Heart right ventricle (tissue), 16 donors: ENCODE data around the gene ZDHHC7. TPM values are rescaled to one million over a fixed set of nuclear protein-coding genes. Genes with fewer than 3 reads are reported as not detected.

Experiments used
- ATAC-seq, 8 donors: fragments of 200-7000 bp; cut with Tn5 transposase; one replicate each; pipeline ENCODE4 v1.9.1; 2020; ENCODE audit warnings: mild to moderate bottlenecking in 8 of 8, moderate library complexity in 8 of 8, moderate number of reproducible peaks in 1 of 8
- DNase-seq, 2 donors: peaks; one replicate each; pipeline ENCODE4 v3.0.0-alpha.2; 2020
- H3K27ac ChIP-seq, 10 donors: fragments of 200-600 bp; sonication (generic) in 2 of 10; one replicate each; pipeline versions ENCODE4 v1.5.0 to v1.8.0; 2020 to 2022; ENCODE audit warnings: mild to moderate bottlenecking in 3 of 10
- H3K27me3 ChIP-seq, 7 donors: fragments of 200-600 bp; one replicate each; pipeline ENCODE4 v1.8.0; 2021 to 2022; ENCODE audit warnings: mild to moderate bottlenecking in 2 of 7
- H3K36me3 ChIP-seq, 9 donors: fragments of 200-600 bp; sonication (generic) in 1 of 9; one replicate each; pipeline versions ENCODE4 v1.5.0 to v1.8.0; 2020 to 2022; ENCODE audit warnings: mild to moderate bottlenecking in 2 of 9
- H3K4me1 ChIP-seq, 9 donors: fragments of 200-600 bp; sonication (generic) in 1 of 9; one replicate each; pipeline versions ENCODE4 v1.5.0 to v1.8.0; 2020 to 2022; ENCODE audit warnings: mild to moderate bottlenecking in 4 of 9
- H3K4me3 ChIP-seq, 10 donors: fragments of 200-600 bp; sonication (generic) in 2 of 10; one replicate each; pipeline versions ENCODE4 v1.5.0 to v1.8.0; 2020 to 2022; ENCODE audit warnings: mild to moderate bottlenecking in 7 of 10, moderate library complexity in 2 of 10
- H3K9me3 ChIP-seq, 11 donors: fragments of 200-600 bp in 10 of 11; sonication (generic) in 2 of 11; one replicate each; pipeline versions ENCODE4 v1.5.0 to v1.8.0; 2013 to 2022; ENCODE audit warnings: mild to moderate bottlenecking in 2 of 11, control low read depth in 1 of 11, moderate library complexity in 1 of 11
- WGBS, 2 donors: extraction: QIAGEN DNeasy Blood & Tissue Kit; methylation state at CpG; one replicate each; pipeline ENCODE4 v1.1.7; 2013; ENCODE audit warnings: inconsistent platforms in 1 of 2; 5-methylcytosine and 5-hydroxymethylcytosine counted together
- intact Hi-C, 10 donors: fragments of 100-400 bp; cut with DNase I; formaldehyde crosslinking; loops; one replicate each; pipeline versions ENCODE4 v1.11.1 to v1.14.2; 2022
- polyA plus RNA-seq, 2 donors: library from polyadenylated mRNA; stranded (reverse); fragments of 200-250 nt; gene quantifications; one replicate each; pipeline ENCODE4 v1.2.3, GENCODE V29; 2013
- total RNA-seq, 10 donors: library from RNA; stranded (reverse); fragmentation: NEBNext Ultra II Directional in 3 of 10; extraction: Animal tissue kit (Norgen Biotek cat#: 25700) in 3 of 10; gene quantifications; one replicate each; pipeline versions ENCODE4 v1.2.1 to v1.2.4, GENCODE V29; 2021 to 2023
- TF ChIP-seq, protein P1 (sequence below), 9 donors: fragments of 200-600 bp; sonication (generic) in 2 of 9; IDR thresholded peaks; one replicate each; pipeline versions ENCODE4 v1.5.0 to v1.8.0; 2021 to 2022; ENCODE audit warnings: antibody characterized with exemption in 9 of 9, mild to moderate bottlenecking in 5 of 9, moderate library complexity in 1 of 9
- donor health status: Arrhythmogenic right ventricular cardiomyopathy.
- donor health status: ischemic (EF 13 %, LVEDD 7.1; RV severe dilation, severe dysfunction).
- donor health status: healthy with polysubstance abuse.
- donor health status: DM: no; HTN: yes; CAD: no.
- donor health status: DM: no; HTN: no; CAD: no.
- donor health status: ischemic (EF 25% LVEDD 6.9; RV normal size, moderate dysfunction).
- donor health status: ischemic (EF 25% LVEDD 5.7; RV mildly dilated, moderate dysfunction).
- donor health status: healthy.
- donor health status: DM: yes; HTN: yes; CAD: no.
- donor health status: Ischemic cardiomyopathy.
- donor health status: ischemic (EF 35%, LVEDD 5.7; RV mildly dilated, moderate dysfunction).
- donor health status: nonischemic (EF 11% LVEDD 7.7; RV severe dilation, severe dysfunction).
- donor health status: DM: yes; HTN: yes; CAD: no.
- donor health status: PGD.
- donor health status: ischemic (EF 29% LVEDD 5.4; RV normal size, mild dysfunction).
- donor health status: nonischemic (EF 23%, LVEDD 6.1; RV moderate dilation, normal function).

Gene ZDHHC7
- total and polyA plus RNA-seq, 12 donors, result 15.1 to 55.5 (median 41.8) TPM

DNA sequence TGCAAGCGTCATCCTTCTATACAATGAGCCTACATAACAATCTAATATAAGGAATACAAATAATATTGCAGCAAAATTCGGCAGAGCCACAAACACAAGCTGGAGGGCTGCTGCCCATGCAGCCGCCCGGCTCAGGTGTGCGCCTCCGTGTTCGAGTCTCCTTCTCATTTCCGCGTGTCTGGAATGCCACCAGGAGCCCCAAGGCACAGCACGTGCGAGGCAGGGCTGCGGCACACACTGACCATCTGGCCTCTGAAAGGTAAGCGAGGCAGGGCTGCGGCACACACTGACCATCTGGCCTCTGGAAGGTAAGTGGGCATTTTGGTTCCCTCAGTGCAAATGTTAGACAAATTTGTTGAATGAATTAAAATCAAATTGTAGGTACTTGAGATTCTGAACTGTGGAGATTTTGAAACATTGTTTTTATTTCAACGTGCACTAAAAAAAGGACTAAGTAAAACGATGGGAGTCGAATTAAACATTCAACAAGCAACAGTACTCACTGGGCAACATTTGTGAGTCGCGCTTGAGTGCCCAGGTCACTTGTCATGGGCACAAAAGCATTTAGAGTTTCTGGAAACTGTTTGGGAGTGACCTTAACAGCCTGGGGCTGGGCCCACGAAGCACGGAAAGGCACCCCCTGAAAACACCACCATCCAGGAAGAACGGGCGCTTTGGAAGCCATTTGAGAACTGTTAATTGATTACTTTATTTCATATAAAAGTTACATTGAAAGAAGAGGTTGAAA, 37.4 kb downstream of the ZDHHC7 start:
- DNase-seq, result no peak
- no peak for ATAC-seq
- intact Hi-C loops, result loop anchor here in 7 of 10 donors (5.0 to 10.0 kb wide), 4 partner anchors 47 to 329 kb away; partner anchors contain the start of gene KLHL36 (in 1 of the 7)
- Histone ChIP-seq H3K27me3 (peaks cover 0 to 4% (median 0%) of the 10 kb centered on the region in 7 donors), H3K4me1 (peaks cover 0 to 37% (median 16%) of the 10 kb centered on the region in 9 donors), H3K4me3 (no peak overlapping the region), H3K36me3 (peaks cover 0 to 55% (median 28%) of the 10 kb centered on the region in 9 donors), H3K9me3 (no peaks in the 10 kb centered on the region), H3K27ac (no peak overlapping the region)
- WGBS, 2 donors, result 91 to 94% methylated on average over 23 of the region's 23 CpGs
- TF ChIP-seq, protein P1, sequence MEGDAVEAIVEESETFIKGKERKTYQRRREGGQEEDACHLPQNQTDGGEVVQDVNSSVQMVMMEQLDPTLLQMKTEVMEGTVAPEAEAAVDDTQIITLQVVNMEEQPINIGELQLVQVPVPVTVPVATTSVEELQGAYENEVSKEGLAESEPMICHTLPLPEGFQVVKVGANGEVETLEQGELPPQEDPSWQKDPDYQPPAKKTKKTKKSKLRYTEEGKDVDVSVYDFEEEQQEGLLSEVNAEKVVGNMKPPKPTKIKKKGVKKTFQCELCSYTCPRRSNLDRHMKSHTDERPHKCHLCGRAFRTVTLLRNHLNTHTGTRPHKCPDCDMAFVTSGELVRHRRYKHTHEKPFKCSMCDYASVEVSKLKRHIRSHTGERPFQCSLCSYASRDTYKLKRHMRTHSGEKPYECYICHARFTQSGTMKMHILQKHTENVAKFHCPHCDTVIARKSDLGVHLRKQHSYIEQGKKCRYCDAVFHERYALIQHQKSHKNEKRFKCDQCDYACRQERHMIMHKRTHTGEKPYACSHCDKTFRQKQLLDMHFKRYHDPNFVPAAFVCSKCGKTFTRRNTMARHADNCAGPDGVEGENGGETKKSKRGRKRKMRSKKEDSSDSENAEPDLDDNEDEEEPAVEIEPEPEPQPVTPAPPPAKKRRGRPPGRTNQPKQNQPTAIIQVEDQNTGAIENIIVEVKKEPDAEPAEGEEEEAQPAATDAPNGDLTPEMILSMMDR (IDR thresholded peaks at IDR 0.05), result no peak

DNA sequence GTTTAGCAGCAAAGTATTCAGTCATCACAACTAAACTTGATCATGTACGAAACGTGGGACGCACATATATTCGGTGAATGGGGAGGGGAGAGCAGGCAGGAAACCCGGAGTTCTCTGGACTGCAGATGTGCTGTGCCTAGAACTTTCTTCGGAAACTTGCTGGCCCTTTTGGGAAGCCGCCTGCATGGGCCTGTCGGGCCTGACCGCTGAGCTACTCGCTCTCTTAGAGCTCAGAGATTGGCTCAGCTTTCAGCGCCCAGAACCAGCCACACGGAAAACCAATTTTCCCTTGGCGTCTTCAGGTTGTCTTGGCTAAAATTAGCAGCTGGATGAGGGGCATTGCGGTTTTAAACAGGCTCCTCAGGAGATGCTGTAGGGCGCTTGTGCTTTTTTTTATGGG, 38.1 kb downstream of the ZDHHC7 start:
- intact Hi-C loops, result loop anchor here in 7 of 10 donors (5.0 to 10.0 kb wide), 4 partner anchors 46 to 328 kb away; partner anchors contain the start of gene KLHL36 (in 1 of the 7)
- H3K4me1 ChIP-seq, result peaks cover 0 to 36% (median 16%) of the 10 kb centered on the region in 9 donors

DNA sequence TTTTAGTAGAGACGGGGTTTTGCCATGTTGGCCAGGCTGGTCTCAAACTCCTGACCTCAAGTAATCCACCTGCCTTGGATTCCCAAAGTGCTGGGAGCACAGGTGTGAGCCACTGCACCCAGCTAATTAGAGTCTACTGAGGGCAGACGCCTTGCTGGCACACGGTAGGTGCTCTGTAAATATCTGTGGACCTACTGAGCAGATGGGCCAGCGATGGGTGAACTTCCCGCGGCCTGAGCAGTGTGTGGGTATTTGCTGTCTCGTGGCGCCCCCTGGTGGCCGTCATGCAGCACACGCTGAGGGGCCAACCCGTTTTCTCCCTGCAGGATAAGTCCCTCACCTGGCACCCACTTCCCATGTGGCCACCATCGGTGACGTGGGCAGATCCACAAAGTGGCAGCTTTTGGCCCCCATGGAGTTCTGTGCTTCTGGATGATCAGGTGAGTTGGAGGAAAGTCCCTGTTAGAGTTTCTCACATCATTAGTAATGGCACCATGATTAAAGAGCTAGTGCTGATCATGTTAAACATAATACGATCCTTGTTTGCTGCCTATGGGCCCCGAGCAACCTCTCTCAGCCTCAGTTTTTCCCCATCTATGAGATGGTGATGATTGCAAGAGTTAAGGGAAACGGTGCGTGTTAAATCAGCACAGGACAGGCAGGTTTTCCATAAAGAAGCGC, 40.7 kb downstream of the ZDHHC7 start:
- peaks cover 0 to 4% (median 0%) of the 10 kb centered on the region in 7 donors for H3K27me3 ChIP-seq
- peaks cover 0 to 22% (median 10%) of the 10 kb centered on the region in 9 donors for H3K36me3 ChIP-seq
- H3K27ac ChIP-seq, result no peak overlapping the region
- peak; percentile 75 to 86 for DNase-seq
- peaks cover 0 to 17% (median 8%) of the 10 kb centered on the region in 9 donors for H3K4me1 ChIP-seq
- intact Hi-C loops, result loop anchor here in 9 of 10 donors (1.0 to 10.0 kb wide), 8 partner anchors 43 to 326 kb away; partner anchors contain the start of gene KLHL36 (in 1 of the 9)
- H3K9me3 ChIP-seq, result no peaks in the 10 kb centered on the region
- 21 to 24% methylated on average over 18 of the region's 18 CpGs for WGBS, 2 donors
- TF ChIP-seq, protein P1 (IDR thresholded peaks at IDR 0.05), result peak; percentile 88 to 96 (median 94)
- no peak overlapping the region for H3K4me3 ChIP-seq
- peak; percentile 72 to 82 (median 75) for ATAC-seq

More for the DNA sequence above, 38.1 kb downstream of the ZDHHC7 start:
- 86 to 88% methylated on average over 15 of the region's 15 CpGs for WGBS, 2 donors
- DNase-seq (no peak), ATAC-seq (no peak)
- H3K27ac ChIP-seq, result peak overlapping the region in 9 of 10 donors; percentile 35 to 70 (median 55)
- no peaks in the 10 kb centered on the region for H3K9me3 ChIP-seq
- H3K27me3 ChIP-seq, result peaks cover 0 to 4% (median 0%) of the 10 kb centered on the region in 7 donors
- peaks cover 0 to 48% (median 27%) of the 10 kb centered on the region in 9 donors for H3K36me3 ChIP-seq
- TF ChIP-seq, protein P1 (IDR thresholded peaks at IDR 0.05), result no peak
- no peak overlapping the region for H3K4me3 ChIP-seq

DNA sequence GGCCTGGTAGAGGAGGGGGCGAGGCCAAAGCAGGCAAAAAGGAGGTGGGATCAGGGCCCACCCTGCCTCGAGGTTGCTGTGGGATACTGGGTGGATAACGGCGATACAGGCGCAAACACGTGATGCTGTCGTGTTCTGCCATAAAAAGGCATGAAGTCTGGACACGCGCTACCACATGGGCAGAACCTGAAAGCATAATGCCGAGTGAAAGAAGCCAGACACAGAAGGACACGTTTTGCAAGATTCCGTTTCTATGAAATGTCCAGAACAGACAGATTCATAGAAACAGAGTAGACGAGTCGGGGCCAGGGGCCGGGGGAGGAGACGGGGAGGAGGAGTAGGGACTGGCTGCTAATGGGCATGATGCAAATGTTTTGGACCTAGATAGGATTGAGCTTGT, 43.5 kb downstream of the ZDHHC7 start:
- intact Hi-C loops, result loop anchor here in 2 of 10 donors (5.0 to 10.0 kb wide), 2 partner anchors 206 to 453 kb away; no protein-coding TSS in a partner anchor
- DNase-seq, result no peak
- TF ChIP-seq, protein P1 (IDR thresholded peaks at IDR 0.05), result no peak
- no peaks in the 10 kb centered on the region for H3K36me3 ChIP-seq
- ATAC-seq, result no peak
- H3K27ac ChIP-seq, result no peak overlapping the region
- H3K4me3 ChIP-seq, result no peak overlapping the region
- H3K9me3 ChIP-seq, result no peaks in the 10 kb centered on the region
- WGBS, 2 donors, result 85 to 87% methylated on average over 16 of the region's 16 CpGs
- peaks cover 0 to 14% (median 6%) of the 10 kb centered on the region in 9 donors for H3K4me1 ChIP-seq
- peaks cover 0 to 10% (median 0%) of the 10 kb centered on the region in 7 donors for H3K27me3 ChIP-seq
